ENCODE measurements around the gene CTIF. TPM values are rescaled to one million over a fixed set of nuclear protein-coding genes. Genes with fewer than 3 reads are reported as not detected.

Gene CTIF
- total RNA-seq, 1 donor from 2014 or later = 51.5 TPM

DNA sequence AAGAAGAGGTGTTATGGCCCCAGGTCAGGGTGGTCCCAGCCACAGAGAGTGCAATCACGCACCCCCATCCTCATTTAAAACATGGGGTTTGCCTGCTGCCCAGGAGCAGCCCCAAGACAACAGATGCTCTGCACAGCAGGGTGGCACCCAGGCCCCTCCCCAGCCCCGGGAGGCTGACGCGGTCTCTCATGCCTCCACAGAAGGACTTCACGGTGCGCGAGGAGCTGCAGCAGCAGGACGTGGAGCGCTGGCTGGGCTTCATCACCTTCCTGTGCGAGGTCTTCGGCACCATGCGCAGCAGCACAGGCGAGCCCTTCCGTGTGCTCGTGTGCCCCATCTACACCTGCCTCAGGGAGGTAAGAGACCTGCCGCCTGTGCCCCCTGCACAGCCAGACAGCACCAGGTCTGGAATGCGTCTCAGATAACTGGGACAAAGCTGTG lies 278.2 kb downstream of the CTIF start:
- Mint-ChIP-seq H3K27ac (ENCODE audit: unreplicated experiment) (no peak overlapping the region), H3K27me3 (ENCODE audit: unreplicated experiment) (peaks cover 10% of the 10 kb centered on the region), H3K9me3 (ENCODE audit: unreplicated experiment) (peaks cover 3% of the 10 kb centered on the region), H3K36me3 (ENCODE audit: low read depth, unreplicated experiment) (peaks cover 28% of the 10 kb centered on the region), H3K4me1 (ENCODE audit: unreplicated experiment) (peaks cover 3% of the 10 kb centered on the region), H3K4me3 (ENCODE audit: unreplicated experiment) (no peak overlapping the region)
- TF ChIP-seq, protein P1, sequence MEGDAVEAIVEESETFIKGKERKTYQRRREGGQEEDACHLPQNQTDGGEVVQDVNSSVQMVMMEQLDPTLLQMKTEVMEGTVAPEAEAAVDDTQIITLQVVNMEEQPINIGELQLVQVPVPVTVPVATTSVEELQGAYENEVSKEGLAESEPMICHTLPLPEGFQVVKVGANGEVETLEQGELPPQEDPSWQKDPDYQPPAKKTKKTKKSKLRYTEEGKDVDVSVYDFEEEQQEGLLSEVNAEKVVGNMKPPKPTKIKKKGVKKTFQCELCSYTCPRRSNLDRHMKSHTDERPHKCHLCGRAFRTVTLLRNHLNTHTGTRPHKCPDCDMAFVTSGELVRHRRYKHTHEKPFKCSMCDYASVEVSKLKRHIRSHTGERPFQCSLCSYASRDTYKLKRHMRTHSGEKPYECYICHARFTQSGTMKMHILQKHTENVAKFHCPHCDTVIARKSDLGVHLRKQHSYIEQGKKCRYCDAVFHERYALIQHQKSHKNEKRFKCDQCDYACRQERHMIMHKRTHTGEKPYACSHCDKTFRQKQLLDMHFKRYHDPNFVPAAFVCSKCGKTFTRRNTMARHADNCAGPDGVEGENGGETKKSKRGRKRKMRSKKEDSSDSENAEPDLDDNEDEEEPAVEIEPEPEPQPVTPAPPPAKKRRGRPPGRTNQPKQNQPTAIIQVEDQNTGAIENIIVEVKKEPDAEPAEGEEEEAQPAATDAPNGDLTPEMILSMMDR (IDR thresholded peaks at IDR 0.05; ENCODE audit: unreplicated experiment) = no peak
- no peak for DNase-seq (ENCODE audit: low spot score)

DNA sequence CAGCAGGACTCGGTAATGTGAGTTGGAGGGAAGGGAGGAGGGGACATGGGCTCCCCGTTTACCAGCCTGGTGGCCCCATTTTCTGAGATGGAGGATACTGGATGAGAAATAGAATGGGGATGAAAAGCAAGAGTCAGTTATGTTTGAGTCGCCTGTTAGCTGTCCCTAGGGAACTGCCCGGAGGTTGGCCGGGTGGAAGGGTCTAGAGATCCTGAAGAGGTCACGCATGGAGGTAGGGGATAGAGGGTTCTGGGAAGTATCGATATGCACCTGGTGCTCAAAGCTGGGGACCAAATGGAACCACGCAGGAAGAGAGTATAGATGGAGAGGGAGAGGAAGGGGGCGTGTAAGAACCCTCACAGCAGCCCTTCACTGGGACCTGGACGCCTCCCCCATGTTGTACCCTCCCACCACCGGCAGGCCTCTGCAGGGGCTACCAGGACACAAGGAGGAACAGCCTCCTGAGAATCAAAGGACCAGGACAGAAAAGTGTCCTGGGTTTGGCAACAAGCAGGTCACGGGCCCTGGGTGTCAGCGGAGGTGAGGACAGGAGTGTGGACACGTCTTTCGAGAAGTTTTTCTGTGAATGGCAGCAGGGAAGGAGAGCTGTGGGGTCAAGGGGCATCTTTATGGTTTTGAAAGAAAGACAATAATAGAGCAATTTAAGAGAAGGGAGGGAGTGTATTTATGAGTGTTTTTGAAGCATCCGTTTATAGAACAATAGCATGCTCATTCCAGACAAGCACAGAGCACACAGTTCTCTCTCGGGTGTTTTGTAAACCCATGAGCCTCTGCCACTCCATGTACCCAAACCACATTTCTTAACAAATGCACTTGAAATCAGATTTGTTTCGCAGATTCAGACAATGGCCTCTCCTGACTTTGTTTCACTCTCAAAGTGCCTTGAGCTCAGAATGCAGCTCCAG lies 279.8 kb downstream of the CTIF start:
- H3K4me3 Mint-ChIP-seq (ENCODE audit: unreplicated experiment) = peak overlapping the region; percentile 38
- H3K36me3 Mint-ChIP-seq (ENCODE audit: low read depth, unreplicated experiment) = peaks cover 32% of the 10 kb centered on the region
- H3K4me1 Mint-ChIP-seq (ENCODE audit: unreplicated experiment) = peaks cover 3% of the 10 kb centered on the region
- peaks cover 10% of the 10 kb centered on the region for H3K27me3 Mint-ChIP-seq (ENCODE audit: unreplicated experiment)
- TF ChIP-seq, protein P1 (IDR thresholded peaks at IDR 0.05; ENCODE audit: unreplicated experiment) = no peak
- H3K27ac Mint-ChIP-seq (ENCODE audit: unreplicated experiment) = no peak overlapping the region
- no peak for DNase-seq (ENCODE audit: low spot score)
- H3K9me3 Mint-ChIP-seq (ENCODE audit: unreplicated experiment) = peaks cover 3% of the 10 kb centered on the region

DNA sequence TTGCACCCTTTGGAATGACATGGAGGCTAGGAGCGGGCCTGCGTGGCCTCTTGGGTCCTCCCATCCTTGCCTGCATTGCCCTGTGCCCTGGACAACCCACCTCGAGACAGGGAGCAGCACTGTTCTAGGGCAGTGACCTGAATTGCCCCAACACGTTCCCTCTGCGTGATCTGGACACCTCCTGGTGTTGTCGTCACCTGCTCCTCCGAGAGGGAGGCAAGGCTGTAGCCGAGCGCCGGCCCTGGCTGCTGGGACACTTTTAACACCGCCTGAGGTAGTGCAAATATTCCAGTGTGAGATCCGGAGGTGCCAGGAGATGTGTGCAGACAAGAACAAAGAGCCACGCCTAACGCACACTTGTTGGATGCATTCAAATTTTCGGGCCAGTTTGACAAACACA lies 280.4 kb downstream of the CTIF start:
- H3K36me3 Mint-ChIP-seq (ENCODE audit: low read depth, unreplicated experiment) = peaks cover 38% of the 10 kb centered on the region
- H3K27me3 Mint-ChIP-seq (ENCODE audit: unreplicated experiment) = peaks cover 10% of the 10 kb centered on the region
- H3K4me3 Mint-ChIP-seq (ENCODE audit: unreplicated experiment) = no peak overlapping the region
- DNase-seq (ENCODE audit: low spot score) = peak; percentile 3
- TF ChIP-seq, protein P1 (IDR thresholded peaks at IDR 0.05; ENCODE audit: unreplicated experiment) = no peak
- peaks cover 3% of the 10 kb centered on the region for H3K9me3 Mint-ChIP-seq (ENCODE audit: unreplicated experiment)
- H3K27ac Mint-ChIP-seq (ENCODE audit: unreplicated experiment) = no peak overlapping the region
- no peaks in the 10 kb centered on the region for H3K4me1 Mint-ChIP-seq (ENCODE audit: unreplicated experiment)

DNA sequence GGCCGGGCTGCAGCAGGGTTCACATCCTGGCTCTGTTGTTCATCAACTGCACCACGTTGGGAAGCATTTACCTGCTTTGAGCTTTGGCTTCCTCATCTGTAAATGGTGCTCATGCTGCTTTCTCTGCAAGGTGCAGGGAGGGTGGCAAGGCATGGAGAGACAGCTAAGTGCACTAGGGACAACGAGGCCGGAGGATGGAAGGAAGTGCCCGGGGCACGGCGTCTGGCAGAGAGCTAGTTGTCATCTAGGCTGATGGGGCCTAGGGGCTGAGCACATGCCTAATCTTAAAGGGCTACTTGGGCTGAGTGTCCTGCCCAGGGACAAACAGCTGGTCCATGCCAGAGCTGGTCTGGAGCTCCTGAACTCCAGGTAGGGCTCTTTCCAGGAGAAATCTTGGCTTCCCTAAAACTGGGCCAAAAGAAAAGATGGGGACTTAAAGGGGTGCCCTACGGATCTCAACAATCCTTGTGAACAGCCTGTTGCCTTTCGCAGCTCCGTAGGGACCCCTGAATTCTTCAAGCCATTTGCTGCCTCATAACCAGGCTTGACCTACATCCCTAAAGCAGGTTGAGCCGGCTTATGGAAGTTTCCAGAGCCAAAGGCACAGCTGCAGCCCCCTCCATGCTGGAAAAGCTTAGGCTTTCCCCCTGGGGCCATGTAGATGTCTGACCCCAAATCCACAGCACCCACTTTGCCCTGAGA lies 281.1 kb downstream of the CTIF start:
- peaks cover 3% of the 10 kb centered on the region for H3K9me3 Mint-ChIP-seq (ENCODE audit: unreplicated experiment)
- TF ChIP-seq, protein P1 (IDR thresholded peaks at IDR 0.05; ENCODE audit: unreplicated experiment) = no peak
- peak; percentile 1 for DNase-seq (ENCODE audit: low spot score)
- H3K36me3 Mint-ChIP-seq (ENCODE audit: low read depth, unreplicated experiment) = peaks cover 40% of the 10 kb centered on the region
- H3K4me3 Mint-ChIP-seq (ENCODE audit: unreplicated experiment) = no peak overlapping the region
- H3K27me3 Mint-ChIP-seq (ENCODE audit: unreplicated experiment) = peaks cover 10% of the 10 kb centered on the region
- no peak overlapping the region for H3K27ac Mint-ChIP-seq (ENCODE audit: unreplicated experiment)
- H3K4me1 Mint-ChIP-seq (ENCODE audit: unreplicated experiment) = peaks cover 2% of the 10 kb centered on the region
